C4-2B (cell line): ENCODE measurements around the gene KRTAP10-10.
"Not testable (repeated sequence)": the region's sequence is repeated elsewhere in the genome, so short reads cannot be mapped to it uniquely, and the experiment has no call there.

Source experiments
- H3K27ac ChIP-seq: fragments of 450-650 bp; 2 replicates; pipeline ENCODE4 v1.5.1; 2017
- CTCF ChIP-seq: fragments of 450-650 bp; conservative IDR thresholded peaks from 2 replicates; pipeline ENCODE4 v1.5.1; 2017; ENCODE audit warnings: mild to moderate bottlenecking
- ZFX ChIP-seq: fragments of 450-650 bp; IDR thresholded peaks from 2 replicates; pipeline ENCODE4 v1.6.1; 2017

The KRTAP10-10 gene

GRCh38 chr21:44625756-44626155, 11.4 kb upstream of the KRTAP10-10 start:
- TF ChIP-seq CTCF, result no peak
- no peak for TF ChIP-seq ZFX
- H3K27ac ChIP-seq, result no peak overlapping the region

GRCh38 chr21:44626262-44626661, 10.9 kb upstream of the KRTAP10-10 start:
- no peak overlapping the region for H3K27ac ChIP-seq
- no peak for TF ChIP-seq CTCF
- no peak for TF ChIP-seq ZFX

DNA sequence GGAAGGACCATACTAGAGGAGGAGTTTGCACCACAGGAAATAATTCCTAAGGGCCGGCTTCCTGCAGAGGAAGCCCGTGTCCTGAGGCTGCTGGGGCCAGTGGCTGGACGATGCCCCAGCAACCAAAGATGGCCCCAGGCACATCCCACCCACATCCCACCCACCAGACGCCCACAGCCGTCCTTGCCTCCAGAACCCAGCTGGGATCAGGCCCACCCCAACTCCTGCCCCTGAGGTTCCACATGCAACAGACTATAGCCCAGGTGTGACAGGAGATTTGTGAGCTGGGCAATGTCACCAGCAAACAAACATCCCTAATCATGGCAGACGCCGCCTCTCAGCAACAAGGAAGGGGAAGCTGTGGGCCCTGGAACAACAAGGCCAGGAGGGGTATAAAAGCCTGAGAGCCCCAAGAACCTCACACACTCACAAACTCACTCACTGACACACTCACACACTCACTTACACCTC, 10.4 kb upstream of the KRTAP10-10 start, which contains the start of gene KRTAP10-9:
Gene KRTAP10-9, plus strand, starts transcription at position 421 of the 471 bp plus-strand sequence. CDS start 79 bp downstream, outside the sequence.
- no peak for TF ChIP-seq CTCF
- no peak for TF ChIP-seq ZFX
- no peak within 1 kb of the TSS for H3K27ac ChIP-seq

DNA sequence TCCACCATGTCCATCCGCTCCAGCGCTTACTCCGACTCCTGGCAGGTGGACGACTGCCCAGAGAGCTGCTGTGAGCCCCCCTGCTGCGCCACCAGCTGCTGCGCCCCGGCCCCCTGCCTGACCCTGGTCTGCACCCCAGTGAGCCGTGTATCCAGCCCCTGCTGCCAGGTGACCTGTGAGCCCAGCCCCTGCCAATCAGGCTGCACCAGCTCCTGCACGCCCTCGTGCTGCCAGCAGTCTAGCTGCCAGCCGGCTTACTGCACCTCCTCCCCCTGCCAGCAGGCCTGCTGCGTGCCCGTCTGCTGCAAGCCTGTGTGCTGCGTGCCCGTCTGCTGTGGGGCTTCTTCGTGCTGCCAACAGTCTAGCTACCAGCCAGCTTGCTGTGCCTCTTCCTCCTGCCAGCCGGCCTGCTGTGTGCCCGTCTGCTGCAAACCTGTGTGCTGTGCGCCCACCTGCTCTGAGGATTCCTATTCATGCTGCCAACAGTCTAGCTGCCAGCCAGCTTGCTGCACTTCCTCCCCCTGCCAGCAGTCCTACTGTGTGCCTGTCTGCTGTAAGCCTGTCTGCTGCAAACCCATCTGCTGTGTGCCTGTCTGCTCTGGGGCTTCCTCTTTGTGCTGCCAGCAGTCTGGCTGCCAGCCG, 9.9 kb upstream of the KRTAP10-10 start:
- not testable (repeated sequence) for H3K27ac ChIP-seq

DNA sequence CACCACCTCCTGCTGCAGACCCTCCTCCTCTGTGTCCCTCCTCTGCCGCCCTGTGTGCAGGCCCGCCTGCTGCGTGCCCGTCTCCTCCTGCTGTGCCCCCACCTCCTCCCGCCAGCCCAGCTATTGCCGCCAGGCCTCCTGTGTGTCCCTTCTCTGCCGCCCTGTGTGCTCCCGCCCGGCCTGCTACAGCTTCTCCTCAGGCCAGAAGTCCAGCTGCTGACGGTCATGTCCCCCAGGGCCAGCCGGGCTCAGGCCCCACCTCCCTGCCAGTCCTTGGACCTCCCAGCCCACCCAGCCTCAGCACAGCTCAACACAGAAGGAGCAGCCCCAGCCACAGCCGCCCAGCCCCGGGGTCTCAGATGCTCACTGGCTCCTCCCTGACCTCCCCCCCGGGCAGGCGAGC, 9.3 kb upstream of the KRTAP10-10 start:
- not testable (repeated sequence) for H3K27ac ChIP-seq

- no peak for TF ChIP-seq ZFX
- no peak for TF ChIP-seq CTCF
Observed at GRCh38 chr21:44628707-44629391, 8.3 kb upstream of the KRTAP10-10 start.

GRCh38 chr21:44630440-44630839, 6.7 kb upstream of the KRTAP10-10 start:
- no peak overlapping the region for H3K27ac ChIP-seq
- TF ChIP-seq CTCF (no peak), ZFX (no peak)

More at GRCh38 chr21:44628707-44629391, 8.3 kb upstream of the KRTAP10-10 start:
- no peak overlapping the region for H3K27ac ChIP-seq

GRCh38 chr21:44632067-44632466, 5.1 kb upstream of the KRTAP10-10 start:
- no peak overlapping the region for H3K27ac ChIP-seq
- TF ChIP-seq CTCF (no peak), ZFX (no peak)
